Neural cell (in vitro differentiated cells): ENCODE measurements around the gene STX19.

Experiments
- EP300 ChIP-seq: fragments of 450-650 bp; conservative IDR thresholded peaks from 2 replicates; pipeline ENCODE4 v1.6.1; 2014; ENCODE audit warnings: antibody characterized with exemption, mild to moderate bottlenecking, moderate library complexity; ENCODE audit not compliant: poor library complexity, severe bottlenecking
- EZH2 ChIP-seq: fragments of 200-600, 300-800 bp; shearing (Covaris generic), sonication (generic); IDR thresholded peaks from 2 replicates; pipeline ENCODE4 v1.6.1; 2014; ENCODE audit warnings: antibody characterized with exemption, low read length, borderline replicate concordance, mild to moderate bottlenecking; ENCODE audit not compliant: insufficient read depth, poor library complexity, severe bottlenecking
- MXI1 ChIP-seq: fragments of 450-650 bp; conservative IDR thresholded peaks from 2 replicates; pipeline ENCODE4 v1.6.1; 2014; ENCODE audit warnings: antibody characterized with exemption, mild to moderate bottlenecking; ENCODE audit not compliant: poor library complexity, severe bottlenecking
- POLR2AphosphoS5 ChIP-seq: IDR thresholded peaks from 2 replicates; pipeline ENCODE4 v1.6.1; 2012
- SMC3 ChIP-seq: fragments of 450-650 bp; conservative IDR thresholded peaks from 2 replicates; pipeline ENCODE4 v1.6.1; 2014; ENCODE audit warnings: antibody characterized with exemption, mild to moderate bottlenecking, moderate library complexity; ENCODE audit not compliant: poor library complexity
- TAF1 ChIP-seq: IDR thresholded peaks from 2 replicates; pipeline ENCODE4 v1.6.1; 2012; ENCODE audit warnings: low read depth
- TF ChIP-seq, protein P1 (sequence below): fragments of 450-650 bp; IDR thresholded peaks from 2 replicates; pipeline ENCODE4 v1.5.1; 2014; ENCODE audit warnings: antibody characterized with exemption, mild to moderate bottlenecking, moderate library complexity; ENCODE audit not compliant: poor library complexity, severe bottlenecking

DNA sequence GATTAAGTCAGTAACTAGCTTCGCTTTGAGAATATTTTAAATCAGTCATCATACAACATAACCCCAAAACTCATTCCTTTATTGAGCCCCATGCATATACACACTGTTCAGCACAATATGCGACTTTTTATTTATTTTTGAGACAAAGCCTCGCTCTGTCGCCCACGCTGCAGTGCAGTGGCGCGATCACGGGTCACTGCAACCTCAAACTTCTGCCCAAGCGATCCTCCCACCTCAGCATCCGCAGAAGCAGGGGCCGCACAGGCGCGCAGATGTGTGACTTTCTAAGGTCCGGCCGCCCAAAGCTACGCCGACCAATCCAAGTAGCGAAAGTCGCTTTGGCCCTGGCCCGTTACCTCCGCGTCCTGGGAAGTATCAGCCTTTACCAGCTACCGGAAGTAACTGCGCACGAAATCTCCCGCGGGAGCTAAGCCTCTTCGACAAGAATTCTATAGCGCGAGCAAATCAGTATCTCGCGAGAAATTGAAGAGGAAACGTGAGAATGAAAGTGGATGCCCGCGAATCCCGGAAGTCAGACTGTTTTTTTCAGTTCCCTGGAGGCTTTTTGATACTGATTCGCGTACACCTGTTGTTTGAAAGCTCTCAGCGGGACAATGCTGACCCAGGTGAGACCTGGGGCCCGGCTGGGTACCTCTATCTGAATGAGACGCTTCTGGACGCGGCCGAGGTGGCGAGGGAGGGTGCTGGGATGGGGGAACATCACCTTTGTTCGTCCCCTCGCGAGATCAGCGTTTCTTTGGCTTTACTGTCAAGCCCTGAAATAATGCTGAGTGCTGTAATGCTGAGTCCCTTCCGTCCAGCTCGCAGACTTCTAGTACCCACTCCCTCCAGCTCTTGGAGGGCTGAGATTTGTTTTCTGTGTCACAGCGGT lies 34.4 kb upstream of the STX19 start, which contains the start of the genes DHFR2 and NSUN3:
- TF ChIP-seq EZH2 (no peak), POLR2AphosphoS5 (peak; percentile 81), MXI1 (peak; percentile 86), TAF1 (peak; percentile 25), EP300 (peak; percentile 73), SMC3 (peak; percentile 34)
- TF ChIP-seq, protein P1, sequence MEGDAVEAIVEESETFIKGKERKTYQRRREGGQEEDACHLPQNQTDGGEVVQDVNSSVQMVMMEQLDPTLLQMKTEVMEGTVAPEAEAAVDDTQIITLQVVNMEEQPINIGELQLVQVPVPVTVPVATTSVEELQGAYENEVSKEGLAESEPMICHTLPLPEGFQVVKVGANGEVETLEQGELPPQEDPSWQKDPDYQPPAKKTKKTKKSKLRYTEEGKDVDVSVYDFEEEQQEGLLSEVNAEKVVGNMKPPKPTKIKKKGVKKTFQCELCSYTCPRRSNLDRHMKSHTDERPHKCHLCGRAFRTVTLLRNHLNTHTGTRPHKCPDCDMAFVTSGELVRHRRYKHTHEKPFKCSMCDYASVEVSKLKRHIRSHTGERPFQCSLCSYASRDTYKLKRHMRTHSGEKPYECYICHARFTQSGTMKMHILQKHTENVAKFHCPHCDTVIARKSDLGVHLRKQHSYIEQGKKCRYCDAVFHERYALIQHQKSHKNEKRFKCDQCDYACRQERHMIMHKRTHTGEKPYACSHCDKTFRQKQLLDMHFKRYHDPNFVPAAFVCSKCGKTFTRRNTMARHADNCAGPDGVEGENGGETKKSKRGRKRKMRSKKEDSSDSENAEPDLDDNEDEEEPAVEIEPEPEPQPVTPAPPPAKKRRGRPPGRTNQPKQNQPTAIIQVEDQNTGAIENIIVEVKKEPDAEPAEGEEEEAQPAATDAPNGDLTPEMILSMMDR = no peak
